Mesendoderm (in vitro differentiated cells): ENCODE results near the gene CCDC27.
"Not testable (repeated sequence)": the region's sequence is repeated elsewhere in the genome, so short reads cannot be mapped to it uniquely, and the experiment has no call there.

Source experiments
- DNase-seq: peaks from one replicate; pipeline ENCODE4 v3.0.0; 2013
- H2AK5ac ChIP-seq: 2 replicates; pipeline ENCODE4 v1.6.1; 2013; ENCODE audit warnings: low read length, inconsistent platforms
- H2BK120ac ChIP-seq: 2 replicates; pipeline ENCODE4 v1.6.1; 2013; ENCODE audit warnings: low read depth, mild to moderate bottlenecking, low read length, moderate library complexity, mixed read lengths
- H2BK15ac ChIP-seq: replicated peaks from 2 replicates; pipeline ENCODE4 v1.6.1; 2013; ENCODE audit warnings: low read depth, mild to moderate bottlenecking, moderate library complexity
- H2BK5ac ChIP-seq: 2 replicates; pipeline ENCODE4 v1.6.1; 2013; ENCODE audit warnings: low read length, inconsistent platforms
- H3K18ac ChIP-seq: 2 replicates; pipeline ENCODE4 v1.6.1; 2013; ENCODE audit warnings: mild to moderate bottlenecking, low read length, mixed read lengths
- H3K23ac ChIP-seq: one replicate; pipeline ENCODE4 v1.6.1; 2013; ENCODE audit warnings: low read length
- H3K27ac ChIP-seq: 2 replicates; pipeline ENCODE4 v1.5.1; 2013; ENCODE audit warnings: low read depth, mild to moderate bottlenecking, inconsistent platforms, low read length, moderate library complexity
- H3K27me3 ChIP-seq: 2 replicates; pipeline ENCODE4 v1.6.1; 2013; ENCODE audit warnings: low read length, control low read depth, mild to moderate bottlenecking, inconsistent platforms; ENCODE audit not compliant: insufficient read depth, poor library complexity
- H3K36me3 ChIP-seq: 2 replicates; pipeline ENCODE4 v1.6.1; 2013; ENCODE audit warnings: low read length, inconsistent platforms; ENCODE audit not compliant: control insufficient read depth, insufficient read depth
- H3K4ac ChIP-seq: one replicate; pipeline ENCODE4 v1.6.1; 2013; ENCODE audit warnings: low read depth, mild to moderate bottlenecking, low read length, moderate library complexity
- H3K4me1 ChIP-seq: 2 replicates; pipeline ENCODE4 v1.6.1; 2013; ENCODE audit warnings: low read depth, low read length, inconsistent platforms; ENCODE audit not compliant: control insufficient read depth
- H3K4me2 ChIP-seq: 2 replicates; pipeline ENCODE4 v1.6.1; 2013; ENCODE audit warnings: low read length
- H3K4me3 ChIP-seq: 2 replicates; pipeline ENCODE4 v1.5.1; 2013; ENCODE audit warnings: mild to moderate bottlenecking, low read length
- H3K56ac ChIP-seq: one replicate; pipeline ENCODE4 v1.6.1; 2013; ENCODE audit warnings: low read length
- H3K79me1 ChIP-seq: 2 replicates; pipeline ENCODE4 v1.6.1; 2013; ENCODE audit warnings: low read length, inconsistent platforms
- H3K79me2 ChIP-seq: 2 replicates; pipeline ENCODE4 v1.6.1; 2013; ENCODE audit warnings: mild to moderate bottlenecking, low read length; ENCODE audit not compliant: control insufficient read depth, insufficient read depth
- H3K9ac ChIP-seq: 2 replicates; pipeline ENCODE4 v1.6.1; 2013; ENCODE audit warnings: low read length, inconsistent platforms
- H4K5ac ChIP-seq: one replicate; pipeline ENCODE4 v1.6.1; 2013; ENCODE audit warnings: low read length
- H4K8ac ChIP-seq: one replicate; pipeline ENCODE4 v1.6.1; 2013; ENCODE audit warnings: low read depth, mild to moderate bottlenecking, control low read depth, low read length, moderate library complexity
- WGBS: extraction: QIAGEN DNeasy Blood & Tissue Kit; methylation state at CpG from one replicate; pipeline ENCODE4 v1.1.7; 2013; ENCODE audit warnings: low lambda C conversion rate, missing lambda C conversion rate; ENCODE audit not compliant: insufficient coverage; ENCODE audit errors: extremely low coverage; 5-methylcytosine and 5-hydroxymethylcytosine counted together

CCDC27 gene

GRCh38 chr1:3722846-3723245 lies 29.4 kb upstream of the CCDC27 start:
- WGBS: no CpG with 5 or more reads among the region's 3 CpGs
- no peak overlapping the region for H3K23ac ChIP-seq
- H3K4ac ChIP-seq: no peak overlapping the region
- H3K9ac ChIP-seq: no peak overlapping the region
- no peak overlapping the region for H3K56ac ChIP-seq
- no peak overlapping the region for H2AK5ac ChIP-seq
- DNase-seq: no peak
- H3K27me3 ChIP-seq: no peaks in the 10 kb centered on the region
- no peak overlapping the region for H2BK120ac ChIP-seq
- no peak overlapping the region for H3K18ac ChIP-seq
- no peaks in the 10 kb centered on the region for H3K36me3 ChIP-seq
- H3K79me2 ChIP-seq: no peaks in the 10 kb centered on the region
- H2BK5ac ChIP-seq: no peak overlapping the region
- no peaks in the 10 kb centered on the region for H3K79me1 ChIP-seq
- H3K4me2 ChIP-seq: no peak overlapping the region
- no peak overlapping the region for H2BK15ac ChIP-seq
- no peak overlapping the region for H3K4me3 ChIP-seq
- no peaks in the 10 kb centered on the region for H3K4me1 ChIP-seq
- no peak overlapping the region for H4K5ac ChIP-seq
- H3K27ac ChIP-seq: no peak overlapping the region
- H4K8ac ChIP-seq: no peak overlapping the region

GRCh38 chr1:3724416-3725030 lies 27.7 kb upstream of the CCDC27 start:
- H3K9ac ChIP-seq, H3K4me1 ChIP-seq, H3K4ac ChIP-seq, H3K27ac ChIP-seq, H3K36me3 ChIP-seq, H3K23ac ChIP-seq, H3K18ac ChIP-seq, H4K8ac ChIP-seq, H3K4me3 ChIP-seq, H3K4me2 ChIP-seq, H3K27me3 ChIP-seq, H2BK15ac ChIP-seq, H2BK120ac ChIP-seq, H3K56ac ChIP-seq, H4K5ac ChIP-seq, H3K79me1 ChIP-seq, H2BK5ac ChIP-seq, H2AK5ac ChIP-seq, H3K79me2 ChIP-seq: not testable (repeated sequence)
- DNase-seq: peak; percentile 74
- no CpG with 5 or more reads among the region's 18 CpGs for WGBS

GRCh38 chr1:3725366-3725765 lies 26.9 kb upstream of the CCDC27 start:
- no peak overlapping the region for H2BK15ac ChIP-seq
- DNase-seq: no peak
- no peak overlapping the region for H3K4me2 ChIP-seq
- no peaks in the 10 kb centered on the region for H3K79me1 ChIP-seq
- H3K4ac ChIP-seq: no peak overlapping the region
- no peak overlapping the region for H3K27ac ChIP-seq
- H3K79me2 ChIP-seq: no peaks in the 10 kb centered on the region
- H3K9ac ChIP-seq: no peak overlapping the region
- H3K56ac ChIP-seq: no peak overlapping the region
- H2BK120ac ChIP-seq: no peak overlapping the region
- no peak overlapping the region for H3K18ac ChIP-seq
- H2AK5ac ChIP-seq: no peak overlapping the region
- no peaks in the 10 kb centered on the region for H3K36me3 ChIP-seq
- no CpG with 5 or more reads among the region's 2 CpGs for WGBS
- H3K27me3 ChIP-seq: no peaks in the 10 kb centered on the region
- no peak overlapping the region for H4K8ac ChIP-seq
- H3K4me3 ChIP-seq: no peak overlapping the region
- no peak overlapping the region for H3K23ac ChIP-seq
- H4K5ac ChIP-seq: no peak overlapping the region
- H3K4me1 ChIP-seq: no peaks in the 10 kb centered on the region
- H2BK5ac ChIP-seq: no peak overlapping the region

- Histone ChIP-seq H4K8ac (no peak overlapping the region), H3K79me2 (no peaks in the 10 kb centered on the region), H3K79me1 (no peaks in the 10 kb centered on the region), H3K4me1 (no peaks in the 10 kb centered on the region), H3K9ac (no peak overlapping the region), H3K4ac (no peak overlapping the region), H3K27me3 (no peaks in the 10 kb centered on the region), H2BK15ac (no peak overlapping the region), H4K5ac (no peak overlapping the region), H2AK5ac (no peak overlapping the region), H3K4me2 (no peak overlapping the region), H3K18ac (no peak overlapping the region), H3K4me3 (no peak overlapping the region), H2BK5ac (no peak overlapping the region), H3K27ac (no peak overlapping the region), H2BK120ac (no peak overlapping the region), H3K36me3 (no peaks in the 10 kb centered on the region), H3K56ac (no peak overlapping the region), H3K23ac (no peak overlapping the region)
- no CpG with 5 or more reads among the region's 37 CpGs for WGBS
- peak; percentile 57 for DNase-seq
Measured at GRCh38 chr1:3727042-3727824, 25.0 kb upstream of the CCDC27 start.

GRCh38 chr1:3727825-3728776 lies 24.1 kb upstream of the CCDC27 start:
- Histone ChIP-seq H2BK15ac (no peak overlapping the region), H3K36me3 (no peaks in the 10 kb centered on the region), H3K18ac (no peak overlapping the region), H3K79me1 (no peaks in the 10 kb centered on the region), H3K4me3 (no peak overlapping the region), H2BK120ac (no peak overlapping the region), H3K4me1 (no peaks in the 10 kb centered on the region), H2AK5ac (no peak overlapping the region), H3K56ac (no peak overlapping the region), H3K79me2 (no peaks in the 10 kb centered on the region), H3K4me2 (no peak overlapping the region), H3K4ac (no peak overlapping the region), H3K9ac (no peak overlapping the region), H3K23ac (no peak overlapping the region), H2BK5ac (no peak overlapping the region), H3K27me3 (no peaks in the 10 kb centered on the region), H4K8ac (no peak overlapping the region), H4K5ac (no peak overlapping the region), H3K27ac (no peak overlapping the region)
- whole genome bisulfite sequencing: no CpG with 5 or more reads among the region's 31 CpGs
- no peak for DNase-seq
